HG03342 (cell line): ENCODE data around the gene PCP2.
"Not testable (repeated sequence)": the region's sequence is repeated elsewhere in the genome, so short reads cannot be mapped to it uniquely, and the experiment has no call there.

Experiments used
- ATAC-seq: cut with Tn5 transposase; IDR thresholded peaks from one replicate; pipeline ENCODE4 v1.9.1; 2021; ENCODE audit warnings: mild to moderate bottlenecking, moderate library complexity; ENCODE audit not compliant: unreplicated experiment

Gene PCP2

DNA sequence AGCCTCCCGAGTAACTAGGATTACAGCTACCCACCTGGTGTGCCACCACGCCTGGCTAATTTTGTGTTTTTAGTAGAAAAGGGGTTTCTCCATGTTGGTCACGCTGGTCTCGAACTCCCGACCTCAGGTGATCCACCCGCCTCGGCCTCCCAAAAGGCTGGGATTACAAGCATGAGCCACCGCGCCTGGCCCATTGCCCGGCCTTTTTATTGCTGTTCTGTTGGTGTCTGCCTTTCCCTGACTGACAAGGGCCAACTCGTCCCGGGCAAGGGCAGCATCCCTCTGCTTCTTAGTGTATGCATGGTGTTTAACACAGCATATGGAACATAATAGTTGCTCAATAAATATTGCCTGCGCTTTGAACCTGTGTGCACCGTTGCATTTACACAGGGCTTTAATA lies 29.1 kb upstream of the PCP2 start:
- ATAC-seq = no peak

DNA sequence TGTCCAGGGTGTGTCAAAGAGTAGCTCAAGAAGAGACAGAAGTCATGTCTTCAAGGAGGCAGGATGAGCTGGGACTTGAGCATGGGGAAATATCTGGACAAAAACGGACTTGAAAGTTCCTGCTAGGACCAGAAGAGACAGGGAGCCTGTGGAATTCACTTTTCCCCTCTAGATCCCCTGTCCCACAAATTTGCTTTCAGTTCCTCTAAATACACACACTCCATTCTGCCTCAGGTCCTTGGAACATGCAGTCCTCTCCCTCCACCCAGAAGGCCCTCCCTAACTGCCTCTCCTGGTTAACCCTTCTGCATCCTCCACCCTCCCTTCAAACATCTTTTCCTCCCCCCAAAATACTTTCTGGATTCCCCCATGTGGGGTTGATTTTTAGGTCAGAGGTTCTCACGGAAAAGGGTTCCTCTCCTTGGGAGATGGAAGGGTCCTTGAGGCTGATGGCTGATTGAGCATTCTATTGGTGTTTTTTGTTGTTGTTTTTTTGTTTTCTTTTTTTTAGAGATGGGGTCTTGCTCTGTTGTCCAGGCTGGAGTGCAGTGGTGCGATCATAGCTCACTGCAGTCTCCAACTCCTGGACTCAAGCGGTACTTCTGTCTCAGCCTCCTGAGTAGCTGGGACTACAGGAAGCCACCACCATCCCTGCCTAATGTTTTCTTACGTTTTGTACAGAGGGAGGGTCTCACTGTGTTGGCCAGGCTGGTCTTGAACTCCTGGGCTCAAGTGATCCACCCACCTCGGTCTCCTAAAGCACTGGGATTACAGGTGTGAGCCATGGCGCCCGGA lies 28.4 kb upstream of the PCP2 start:
- ATAC-seq = no peak

DNA sequence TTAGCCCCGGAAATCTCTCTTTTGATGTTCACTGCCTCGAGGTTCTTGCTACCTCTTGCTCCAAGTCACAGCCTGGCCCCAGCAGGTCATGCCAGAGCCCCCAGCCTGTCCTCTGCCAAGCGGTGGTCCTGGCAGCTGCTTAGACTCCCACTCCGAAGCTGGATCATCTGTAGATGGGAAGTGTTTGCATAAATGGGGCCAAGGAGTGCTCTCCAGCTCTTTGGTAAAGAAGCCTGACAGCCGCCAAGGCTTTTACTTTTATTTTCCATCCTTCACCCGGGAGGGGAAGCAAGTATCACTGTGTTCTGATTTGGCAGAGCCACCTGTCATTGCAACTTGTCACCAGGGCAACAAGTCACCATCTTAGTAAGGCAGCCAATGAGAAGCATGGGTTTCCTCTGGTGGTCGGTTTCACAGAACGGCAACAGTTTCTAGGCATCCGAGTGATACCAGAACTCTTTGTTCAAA lies 24.7 kb upstream of the PCP2 start:
- peak; percentile 86 for ATAC-seq

DNA sequence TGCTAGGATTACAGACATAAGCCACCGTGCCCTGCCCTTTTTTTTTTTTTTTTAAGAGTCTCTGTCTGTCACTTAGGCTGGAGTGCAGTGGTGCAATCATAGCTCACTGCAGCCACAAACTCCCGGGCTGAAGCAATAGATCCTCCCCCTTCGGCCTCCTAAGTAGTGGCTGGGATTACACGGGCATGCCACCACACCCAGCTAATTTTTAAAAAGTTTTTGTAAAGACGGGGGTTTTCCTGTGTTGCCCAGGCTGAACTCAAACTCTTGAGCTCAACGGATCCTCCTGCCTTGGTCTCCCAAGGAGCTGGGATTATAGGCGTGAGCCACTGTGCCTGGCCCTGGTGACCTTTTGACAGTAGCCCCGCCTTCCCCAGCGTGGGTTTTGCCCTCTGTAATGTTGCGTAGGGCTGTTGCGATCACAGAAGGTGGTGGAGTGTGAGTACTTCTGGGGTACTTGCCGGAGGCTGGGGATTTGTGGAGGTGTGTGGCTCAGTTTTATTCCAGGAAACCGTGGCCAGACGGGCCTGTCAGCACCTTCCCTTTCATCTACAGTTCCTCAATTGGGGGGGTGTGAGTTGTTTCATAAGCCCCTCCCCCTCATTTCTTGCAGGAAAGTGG lies 23.7 kb upstream of the PCP2 start:
- ATAC-seq = no peak

DNA sequence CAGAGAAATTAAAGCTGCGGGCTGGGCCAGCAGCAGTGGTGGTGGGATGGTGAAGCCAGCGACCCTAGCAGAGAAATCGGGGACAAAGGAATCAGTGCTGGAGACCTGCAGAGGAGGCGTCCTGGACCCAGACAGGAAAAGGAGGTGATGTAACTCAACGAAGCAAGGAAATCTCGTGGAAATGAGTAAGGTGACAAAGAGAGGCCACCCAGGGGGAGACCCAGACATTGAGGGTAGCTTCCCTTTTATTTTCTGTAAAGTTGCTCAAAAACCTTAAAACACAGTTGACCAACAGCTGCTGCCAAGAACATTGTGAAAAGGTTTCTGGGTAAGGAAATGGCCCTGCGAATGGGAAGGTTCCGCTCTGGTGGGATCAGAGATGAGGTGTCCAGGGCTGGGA lies 22.1 kb upstream of the PCP2 start:
- no peak for ATAC-seq

DNA sequence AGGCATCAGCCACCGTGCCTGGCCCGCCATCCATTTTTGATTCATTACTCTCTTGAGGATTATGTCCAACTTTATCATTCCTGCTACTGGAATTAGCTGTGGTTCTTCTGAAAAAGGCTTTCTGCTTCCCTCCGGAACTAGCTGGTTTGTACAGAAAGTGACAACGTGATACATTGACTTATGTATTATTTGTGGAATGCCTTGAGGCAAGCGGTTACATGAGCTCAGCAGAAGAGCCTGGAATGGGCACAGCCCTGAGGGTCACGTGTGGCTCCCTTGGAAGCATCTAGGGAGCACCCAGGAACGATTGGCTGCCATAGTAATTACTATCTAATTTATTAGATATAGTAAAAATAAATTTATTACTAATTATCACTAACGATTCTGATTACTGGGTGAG lies 20.9 kb upstream of the PCP2 start:
- ATAC-seq = no peak

DNA sequence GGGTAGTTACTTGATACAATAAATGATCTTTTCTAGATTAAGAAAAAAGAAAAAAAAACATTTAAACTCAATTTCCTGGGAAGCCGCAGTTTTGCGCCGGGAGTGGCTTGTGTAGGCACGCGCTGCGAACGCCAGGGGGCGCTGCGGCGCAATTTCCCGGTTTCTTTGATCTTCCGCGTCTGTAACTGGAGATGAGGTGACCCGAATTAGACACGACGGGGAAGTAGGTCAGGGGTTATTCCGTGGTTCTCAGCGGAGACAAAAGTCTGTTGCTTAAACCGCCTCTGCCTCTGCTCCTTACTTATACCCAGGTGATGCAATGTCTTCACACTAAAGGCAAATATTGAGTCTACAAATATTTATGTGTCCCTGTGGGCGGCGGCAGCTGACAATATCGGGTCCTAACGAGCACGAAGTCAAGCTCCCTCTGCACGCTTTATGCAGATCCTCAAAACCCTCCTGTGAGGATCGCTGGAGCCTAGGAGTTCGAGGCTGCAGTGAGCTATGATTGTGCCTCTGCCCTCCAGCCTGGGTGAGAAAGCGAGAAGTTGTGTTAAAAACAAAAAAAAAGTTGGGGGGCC lies 18.6 kb upstream of the PCP2 start:
- ATAC-seq = peak; percentile 48

DNA sequence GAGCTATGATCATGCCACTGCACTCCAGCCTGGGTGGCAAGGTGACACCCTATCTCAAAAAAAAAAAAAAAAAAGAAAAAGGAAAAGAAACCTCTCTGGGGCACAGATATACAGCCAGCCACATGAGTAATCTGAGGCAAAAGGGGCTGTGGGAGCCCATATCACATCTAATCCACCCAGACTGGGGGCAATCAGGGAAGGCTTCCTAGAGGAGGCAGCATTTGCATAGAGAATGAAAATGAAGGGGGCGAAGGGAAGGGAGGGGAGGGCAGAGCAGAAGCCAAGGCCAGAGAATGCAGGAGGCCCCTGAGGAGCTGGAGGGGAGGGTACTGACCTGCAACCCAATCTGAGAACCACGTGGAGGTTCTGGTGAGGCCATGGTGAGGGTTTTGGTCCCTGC lies 16.6 kb upstream of the PCP2 start:
- ATAC-seq = no peak

DNA sequence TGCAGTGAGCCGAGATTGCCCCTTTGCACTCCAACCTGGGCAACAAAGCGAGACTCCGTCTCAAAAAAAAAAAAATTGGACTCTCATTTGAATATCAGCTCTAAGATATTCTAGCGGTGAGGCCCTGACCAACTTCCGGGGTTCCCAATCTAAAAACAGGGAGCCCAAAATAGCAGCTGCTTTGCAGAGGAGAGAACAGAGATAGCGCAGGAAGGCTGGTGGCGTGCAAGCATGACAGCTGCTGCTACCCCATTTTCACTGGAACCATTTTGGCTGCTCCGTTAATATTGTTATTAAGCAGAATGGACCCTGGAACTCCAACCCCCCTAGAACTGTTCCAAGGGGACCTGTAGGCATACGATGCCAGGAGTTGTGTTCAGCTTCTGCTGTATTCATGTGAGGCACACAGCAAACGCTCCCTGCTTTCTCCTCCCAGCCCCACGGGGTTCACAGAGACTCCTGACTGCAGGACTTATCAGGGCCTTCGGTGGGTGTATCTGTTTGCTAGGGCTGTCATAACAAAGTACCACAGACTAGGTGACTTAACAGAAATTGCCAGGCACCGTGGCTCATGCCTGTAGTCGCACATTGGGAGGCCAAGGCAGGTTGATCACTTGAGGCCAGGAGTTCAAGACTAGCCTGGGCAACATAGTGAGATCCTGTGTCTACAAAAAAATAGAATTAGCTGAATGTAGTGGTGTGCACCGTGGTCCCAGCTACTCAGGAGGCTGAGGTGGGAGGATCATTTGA lies 14.9 kb upstream of the PCP2 start:
- ATAC-seq = no peak

DNA sequence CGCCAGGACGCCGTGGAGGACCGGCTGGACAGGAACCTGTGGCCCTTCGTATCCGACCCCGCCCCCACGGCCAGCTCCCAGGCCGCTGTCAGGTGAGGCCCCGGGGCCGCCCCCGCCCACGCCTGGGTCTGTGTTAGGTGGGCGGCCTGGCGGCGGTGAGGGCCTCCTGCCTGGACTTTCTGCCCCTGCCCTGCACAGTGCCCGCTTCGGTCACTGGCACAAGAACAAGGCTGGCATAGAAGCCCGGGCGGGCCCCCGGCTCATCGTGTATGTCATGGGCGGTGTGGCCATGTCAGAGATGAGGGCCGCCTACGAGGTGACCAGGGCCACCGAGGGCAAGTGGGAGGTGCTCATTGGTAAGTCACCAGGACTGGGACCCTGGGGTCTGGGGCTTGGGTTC lies 13.6 kb upstream of the PCP2 start:
- ATAC-seq = no peak

DNA sequence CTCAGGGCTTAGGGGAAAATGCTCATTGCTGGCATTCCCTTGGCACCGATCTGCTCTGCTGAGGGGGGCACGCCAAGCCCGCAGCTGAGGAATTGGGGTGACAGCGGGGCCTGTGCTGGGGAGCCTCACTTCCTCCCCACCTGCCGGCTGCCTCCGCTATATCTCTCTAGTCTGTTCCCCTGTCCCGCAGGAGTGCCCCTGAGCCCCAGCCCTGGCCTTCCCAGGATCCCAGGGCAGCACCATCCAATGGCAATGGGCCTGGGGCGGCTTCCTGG lies 12.8 kb upstream of the PCP2 start:
- no peak for ATAC-seq

DNA sequence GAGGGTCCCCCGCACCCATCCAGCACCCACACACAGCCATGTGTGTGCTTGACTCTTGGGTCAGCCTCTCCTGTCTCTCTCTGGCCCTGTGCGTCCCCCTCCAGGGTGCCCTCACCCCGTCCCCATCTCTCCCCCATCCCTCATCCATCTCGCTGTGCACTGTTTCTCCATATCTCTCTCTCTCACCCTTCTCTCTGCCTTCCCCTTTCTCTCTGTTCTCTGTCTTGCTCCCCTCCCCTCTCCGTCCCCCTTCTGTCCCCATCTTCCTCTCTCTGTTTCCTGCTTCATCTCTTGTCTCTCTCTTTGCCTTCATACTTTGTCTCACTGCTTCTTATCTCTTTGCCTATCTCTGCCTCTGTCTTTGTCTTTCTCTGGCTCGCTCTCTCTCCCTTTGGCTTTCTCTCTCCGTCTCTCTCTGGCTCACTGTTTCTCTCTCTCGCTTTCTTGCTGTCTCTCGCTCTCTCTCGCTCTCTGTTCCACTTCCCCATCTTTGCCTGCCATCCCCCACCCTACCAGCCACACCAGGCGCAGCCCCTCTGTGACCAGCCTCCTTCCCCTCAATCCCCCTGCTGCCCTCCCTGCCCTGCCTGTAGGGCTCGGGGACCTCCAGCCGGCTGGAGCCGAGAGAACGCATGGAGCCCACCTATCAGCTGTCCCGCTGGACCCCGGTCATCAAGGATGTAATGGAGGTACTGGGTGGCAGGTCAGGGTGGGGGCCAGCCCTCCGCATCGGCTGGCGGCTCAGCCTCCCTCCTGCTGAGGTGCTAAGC lies 12.3 kb upstream of the PCP2 start:
- ATAC-seq = no peak

DNA sequence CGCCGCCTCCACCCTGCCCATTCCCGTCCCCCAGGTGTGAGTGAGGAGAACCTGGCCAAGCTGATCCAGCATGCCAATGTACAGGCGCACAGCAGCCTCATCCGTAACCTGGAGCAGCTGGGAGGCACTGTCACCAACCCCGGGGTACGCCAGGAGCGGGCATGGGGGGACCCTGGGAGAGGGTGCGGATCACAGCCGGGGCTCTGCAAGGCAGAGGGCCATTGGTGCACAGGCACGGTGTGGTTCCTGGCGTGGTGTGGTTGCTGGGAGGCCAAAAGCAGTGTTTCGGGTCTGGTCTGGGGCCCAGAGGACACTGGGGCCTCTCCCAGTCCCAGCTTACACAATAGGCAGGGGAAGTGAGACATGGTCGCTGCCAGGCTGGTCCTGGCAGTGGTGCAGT lies 11.6 kb upstream of the PCP2 start:
- no peak for ATAC-seq

DNA sequence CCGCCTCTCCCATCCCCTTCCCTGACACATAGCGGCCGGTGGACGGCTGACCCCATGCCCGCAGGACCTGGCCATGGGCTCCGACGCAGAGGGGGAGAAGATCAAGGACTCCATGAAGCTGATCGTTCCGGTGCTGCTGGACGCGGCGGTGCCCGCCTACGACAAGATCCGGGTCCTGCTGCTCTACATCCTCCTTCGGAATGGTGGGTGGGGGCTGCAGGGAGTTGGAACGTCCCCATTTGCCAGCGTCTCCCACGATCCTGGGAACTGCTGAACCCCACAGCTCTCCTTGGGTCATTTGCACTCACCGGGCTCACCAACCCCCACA lies 11.0 kb upstream of the PCP2 start:
- ATAC-seq = no peak

DNA sequence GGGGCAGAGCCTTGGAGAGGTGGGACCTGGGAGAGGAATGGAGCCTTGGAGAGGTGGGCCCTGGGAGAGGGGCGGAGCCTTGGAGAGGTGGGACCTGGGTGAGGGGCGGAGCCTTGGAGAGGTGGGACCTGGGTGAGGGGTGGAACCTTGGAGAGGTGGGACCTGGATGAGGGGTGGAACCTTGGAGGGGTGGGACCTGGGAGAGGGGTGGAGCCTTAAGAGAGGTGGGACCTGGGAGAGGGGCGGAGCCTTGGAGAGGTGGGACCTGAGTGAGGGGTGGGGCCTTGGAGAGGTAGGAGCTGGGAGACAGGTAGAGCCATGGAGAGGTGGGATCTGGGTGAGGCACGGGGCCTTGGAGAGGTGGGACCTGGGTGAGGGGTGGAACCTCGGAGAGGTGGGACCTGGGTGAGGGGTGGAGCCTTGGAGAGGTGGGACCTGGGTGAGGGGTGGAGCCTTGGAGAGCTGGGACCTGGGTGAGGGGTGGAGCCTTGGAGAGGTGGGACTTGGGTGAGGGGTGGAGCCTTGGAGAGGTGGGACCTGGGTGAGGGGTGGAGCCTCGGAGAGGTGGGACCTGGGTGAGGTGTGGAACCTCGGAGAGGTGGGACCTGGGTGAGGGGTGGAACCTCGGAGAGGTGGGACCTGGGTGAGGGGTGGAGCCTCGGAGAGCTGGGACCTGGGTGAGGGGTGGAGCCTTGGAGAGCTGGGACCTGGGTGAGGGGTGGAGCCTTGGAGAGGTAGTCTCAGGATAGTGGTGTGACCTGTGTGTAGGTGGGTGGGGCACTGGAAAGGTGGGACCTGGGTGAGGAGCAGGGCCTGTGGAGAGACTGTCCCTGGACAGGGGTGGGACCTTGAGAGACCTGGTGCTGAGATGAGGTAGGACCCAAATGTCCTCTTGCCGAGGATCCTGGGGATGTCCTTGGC lies 10.4 kb upstream of the PCP2 start:
- not testable (repeated sequence) for ATAC-seq

DNA sequence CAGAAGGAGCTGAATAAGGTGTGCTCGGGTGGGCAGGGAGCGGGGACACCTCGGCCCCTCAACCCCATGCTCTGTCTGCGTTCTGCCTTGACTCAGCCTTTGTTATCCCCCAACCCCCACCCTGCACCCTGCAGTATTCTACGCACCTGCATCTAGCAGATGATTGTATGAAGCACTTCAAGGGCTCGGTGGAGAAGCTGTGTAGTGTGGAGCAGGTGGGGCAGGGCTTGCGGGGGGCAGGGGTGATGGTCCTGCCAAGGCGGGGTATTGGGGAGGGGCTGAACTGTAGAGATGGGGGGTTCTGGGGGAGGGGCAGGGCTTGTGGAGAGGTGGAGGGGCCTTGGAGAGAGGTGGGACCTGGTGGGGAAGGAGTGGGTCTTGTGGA lies 9.5 kb upstream of the PCP2 start:
- no peak for ATAC-seq

DNA sequence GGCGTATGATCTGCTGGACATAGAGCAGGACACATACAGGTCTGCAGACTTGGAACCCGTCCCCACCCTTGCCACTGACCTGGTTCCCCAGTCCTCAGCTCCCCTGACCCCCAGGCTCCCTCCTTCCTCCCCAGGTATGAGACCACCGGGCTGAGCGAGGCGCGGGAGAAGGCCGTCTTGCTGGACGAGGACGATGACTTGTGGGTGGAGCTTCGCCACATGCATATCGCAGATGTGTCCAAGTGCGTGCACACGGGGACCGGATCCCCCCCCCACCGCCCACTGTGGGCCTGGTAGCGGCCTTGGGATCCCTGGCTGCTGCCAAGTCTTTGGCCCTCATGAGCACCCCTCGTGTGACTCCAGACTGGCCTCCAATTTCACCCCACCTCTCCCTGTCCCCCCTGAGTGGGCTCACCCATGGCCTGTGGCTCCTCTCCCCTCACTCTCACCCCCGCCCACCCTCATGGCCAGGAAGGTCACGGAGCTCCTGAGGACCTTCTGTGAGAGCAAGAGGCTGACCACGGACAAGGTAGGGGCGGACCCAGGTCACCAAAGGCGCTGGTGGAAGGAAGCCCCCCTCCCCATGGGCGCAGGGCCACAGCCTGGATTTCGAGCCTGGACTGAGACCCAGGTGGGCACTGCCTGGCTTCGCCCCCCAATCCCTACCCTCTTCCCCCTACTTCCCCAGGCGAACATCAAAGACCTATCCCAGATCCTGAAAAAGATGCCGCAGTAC lies 8.9 kb upstream of the PCP2 start:
- no peak for ATAC-seq

DNA sequence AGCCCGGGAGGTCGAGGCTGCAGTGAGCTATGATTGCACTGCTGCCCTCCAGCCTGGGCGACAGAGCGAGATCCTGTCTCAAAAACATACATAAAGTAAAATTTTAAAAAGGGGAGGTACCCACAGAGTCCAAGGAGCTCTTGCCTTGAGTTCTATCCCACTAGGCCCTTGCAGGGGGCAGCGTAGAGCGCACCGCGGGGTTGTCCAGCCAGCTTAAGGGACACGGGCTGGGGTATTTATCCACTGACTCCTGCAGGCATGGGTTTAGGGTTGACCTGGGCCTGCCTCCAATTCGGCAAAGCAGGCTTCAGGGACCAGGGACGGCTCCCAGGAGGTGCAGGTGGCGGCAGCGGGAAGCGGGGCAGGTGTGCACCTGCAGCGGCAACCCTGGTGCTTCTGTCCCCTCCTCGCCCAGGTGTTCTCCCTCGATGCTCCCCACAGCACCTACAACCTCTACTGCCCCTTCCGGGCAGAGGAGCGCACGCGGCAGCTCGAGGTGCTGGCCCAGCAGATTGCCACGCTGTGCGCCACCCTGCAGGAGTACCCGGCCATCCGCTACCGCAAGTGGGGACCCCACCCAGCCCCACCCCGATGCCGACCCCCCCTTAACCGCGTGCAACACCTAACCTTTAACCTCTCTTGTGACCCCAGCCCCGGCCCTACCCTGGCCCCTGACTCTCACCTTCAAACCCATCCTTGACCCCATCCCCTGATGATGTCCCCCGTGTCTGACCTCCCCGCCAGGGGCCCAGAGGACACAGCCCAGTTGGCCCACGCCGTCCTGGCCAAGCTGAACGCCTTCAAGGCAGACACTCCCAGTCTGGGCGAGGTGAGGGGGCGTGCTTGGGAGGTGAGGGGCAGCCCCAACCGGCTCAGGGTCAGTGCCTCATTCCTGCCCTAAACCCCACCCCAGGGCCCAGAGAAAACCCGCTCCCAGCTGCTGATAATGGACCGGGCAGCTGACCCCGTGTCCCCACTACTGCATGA lies 8.1 kb upstream of the PCP2 start:
- no peak for ATAC-seq
